Caco-2 (cell line): ENCODE measurements around the gene RPL23. TPM values are rescaled to one million over a fixed set of nuclear protein-coding genes. Genes with fewer than 3 reads are reported as not detected.

ENCODE experiments used
- BruUV-seq: library from RNA; stranded (reverse); fragments of 400-500 nt; replicated peaks from 2 replicates; lab custom pipeline; 2021; lab: Mats Ljungman, UMichigan
- CTCF ChIA-PET: fragments of 300-600 bp; sonication (Branson Sonifier 250); formaldehyde crosslinking; loops from one replicate; lab custom pipeline; 2022; ENCODE audit warnings: antibody characterized with exemption; lab: Charles Lee
- POLR2A ChIA-PET: fragments of 300-600 bp; sonication (Branson Sonifier 250); formaldehyde crosslinking; loops from one replicate; lab custom pipeline; 2022; ENCODE audit warnings: antibody characterized with exemption; lab: Charles Lee
- DNase-seq, 2 experiments: peaks; one replicate each; pipeline versions ENCODE4 v3.0.0 to v3.0.0-alpha.2; 2020 to 2022
- H3K27me3 ChIP-seq: replicated peaks from 2 replicates; pipeline ENCODE4 v1.6.0; 2011; ENCODE audit warnings: low read length; ENCODE audit not compliant: control insufficient read depth, insufficient read depth
- H3K36me3 ChIP-seq: 2 replicates; pipeline ENCODE4 v1.5.1; 2011; ENCODE audit warnings: low read length; ENCODE audit not compliant: control insufficient read depth, insufficient read depth
- H3K4me1 ChIP-seq: fragments of 250-450 bp; sonication (Bioruptor Pico); 2 replicates; pipeline ENCODE4 v1.5.1; 2020; ENCODE audit warnings: mild to moderate bottlenecking
- H3K4me3 ChIP-seq: 2 replicates; pipeline ENCODE4 v1.5.1; 2011; ENCODE audit warnings: low read depth, mild to moderate bottlenecking, control low read depth, low read length
- H3K9me3 ChIP-seq: fragments of 250-450 bp; sonication (Bioruptor Pico); 2 replicates; pipeline ENCODE4 v1.5.1; 2020; ENCODE audit warnings: mild to moderate bottlenecking, moderate library complexity
- H3K27ac Mint-ChIP-seq: one replicate; pipeline ENCODE4 v1.8.0; 2022; ENCODE audit warnings: mixed read lengths; ENCODE audit not compliant: unreplicated experiment
- H3K27me3 Mint-ChIP-seq: one replicate; pipeline ENCODE4 v1.8.0; 2022; ENCODE audit warnings: mixed read lengths; ENCODE audit not compliant: insufficient read depth, unreplicated experiment
- H3K36me3 Mint-ChIP-seq: one replicate; pipeline ENCODE4 v1.8.0; 2022; ENCODE audit warnings: mild to moderate bottlenecking, mixed read lengths; ENCODE audit not compliant: insufficient read depth, unreplicated experiment
- H3K4me1 Mint-ChIP-seq: one replicate; pipeline ENCODE4 v1.8.0; 2022; ENCODE audit warnings: low read depth, mixed read lengths; ENCODE audit not compliant: unreplicated experiment
- H3K4me3 Mint-ChIP-seq: one replicate; pipeline ENCODE4 v1.8.0; 2022; ENCODE audit warnings: mild to moderate bottlenecking, moderate library complexity, mixed read lengths; ENCODE audit not compliant: unreplicated experiment
- H3K9me3 Mint-ChIP-seq: one replicate; pipeline ENCODE4 v1.8.0; 2022; ENCODE audit warnings: mixed read lengths; ENCODE audit not compliant: unreplicated experiment
- CTCF ChIP-seq, 2 experiments: fragments of 200-600 bp in 1 of 2; IDR thresholded peaks; 1 replicate in 1 of 2; 2 replicates in 1 of 2; pipeline versions ENCODE4 v1.5.1 to v1.8.0; 2011 to 2022; ENCODE audit warnings: antibody characterized with exemption in 1 of 2, control low read depth in 1 of 2, inconsistent platforms in 1 of 2, low read depth in 1 of 2, low read length in 1 of 2, mild to moderate bottlenecking in 1 of 2, moderate library complexity in 1 of 2; ENCODE audit not compliant: insufficient read depth in 1 of 2, severe bottlenecking in 1 of 2, unreplicated experiment in 1 of 2
- intact Hi-C: fragments of 100-400 bp; cut with micrococcal nuclease; formaldehyde crosslinking; loops from one replicate; pipeline ENCODE4 v1.10.0; 2022; ENCODE audit not compliant: unreplicated experiment
- total RNA-seq: library from RNA; stranded (reverse); gene quantifications from 2 replicates; pipeline ENCODE4 v1.2.3, GENCODE V29; 2022

RPL23 gene
- total RNA-seq, 1 experiment from 2014 or later, result 2,216 TPM

- peak overlapping the region; percentile 72 for H3K27ac Mint-ChIP-seq
- H3K4me3 ChIP-seq, result no peak overlapping the region
- BruUV-seq, result no TSS peak
- CTCF ChIA-PET, result no interaction called here
- no peak overlapping the region for H3K4me3 Mint-ChIP-seq
- DNase-seq, result no peak
- H3K27me3 Mint-ChIP-seq, result no peaks in the 10 kb centered on the region
- no peak for TF ChIP-seq CTCF (IDR thresholded peaks at IDR 0.05; ENCODE audit: insufficient read depth in 1 of 2, low read depth in 1 of 2, low read length in 1 of 2, severe bottlenecking in 1 of 2, unreplicated experiment in 1 of 2)
- H3K4me1 Mint-ChIP-seq, result peaks cover 31% of the 10 kb centered on the region
- no peaks in the 10 kb centered on the region for H3K9me3 Mint-ChIP-seq
- H3K36me3 ChIP-seq, result peaks cover 8% of the 10 kb centered on the region
- POLR2A ChIA-PET, result no interaction called here
- intact Hi-C loops, result loop anchor here (5.0 kb wide), 2 partner anchors 48 to 93 kb away; partner anchors contain the start of gene FBXO47
- no peaks in the 10 kb centered on the region for H3K9me3 ChIP-seq
- H3K4me1 ChIP-seq, result peaks cover 75% of the 10 kb centered on the region
- no peaks in the 10 kb centered on the region for H3K27me3 ChIP-seq
- peaks cover 47% of the 10 kb centered on the region for H3K36me3 Mint-ChIP-seq
These were observed 21.2 kb upstream of the RPL23 start for GRCh38 chr17:38874505-38875400.

- no peak for DNase-seq
- peaks cover 68% of the 10 kb centered on the region for H3K4me1 ChIP-seq
- no peak overlapping the region for H3K4me3 ChIP-seq
- peaks cover 8% of the 10 kb centered on the region for H3K36me3 ChIP-seq
- no peaks in the 10 kb centered on the region for H3K27me3 Mint-ChIP-seq
- H3K9me3 Mint-ChIP-seq, result no peaks in the 10 kb centered on the region
- no peak overlapping the region for H3K4me3 Mint-ChIP-seq
- H3K27me3 ChIP-seq, result no peaks in the 10 kb centered on the region
- no peaks in the 10 kb centered on the region for H3K9me3 ChIP-seq
- ChIA-PET POLR2A (no interaction called here), CTCF (no interaction called here)
- peak overlapping the region; percentile 50 for H3K27ac Mint-ChIP-seq
- H3K36me3 Mint-ChIP-seq, result peaks cover 50% of the 10 kb centered on the region
- no TSS peak for BruUV-seq
- peaks cover 24% of the 10 kb centered on the region for H3K4me1 Mint-ChIP-seq
- intact Hi-C loops, result loop anchor here (5.0 kb wide), 2 partner anchors 48 to 93 kb away; partner anchors contain the start of gene FBXO47
- TF ChIP-seq CTCF (IDR thresholded peaks at IDR 0.05; ENCODE audit: insufficient read depth in 1 of 2, low read depth in 1 of 2, low read length in 1 of 2, severe bottlenecking in 1 of 2, unreplicated experiment in 1 of 2), result no peak
These were observed 20.3 kb upstream of the RPL23 start for GRCh38 chr17:38873640-38874380.

DNA sequence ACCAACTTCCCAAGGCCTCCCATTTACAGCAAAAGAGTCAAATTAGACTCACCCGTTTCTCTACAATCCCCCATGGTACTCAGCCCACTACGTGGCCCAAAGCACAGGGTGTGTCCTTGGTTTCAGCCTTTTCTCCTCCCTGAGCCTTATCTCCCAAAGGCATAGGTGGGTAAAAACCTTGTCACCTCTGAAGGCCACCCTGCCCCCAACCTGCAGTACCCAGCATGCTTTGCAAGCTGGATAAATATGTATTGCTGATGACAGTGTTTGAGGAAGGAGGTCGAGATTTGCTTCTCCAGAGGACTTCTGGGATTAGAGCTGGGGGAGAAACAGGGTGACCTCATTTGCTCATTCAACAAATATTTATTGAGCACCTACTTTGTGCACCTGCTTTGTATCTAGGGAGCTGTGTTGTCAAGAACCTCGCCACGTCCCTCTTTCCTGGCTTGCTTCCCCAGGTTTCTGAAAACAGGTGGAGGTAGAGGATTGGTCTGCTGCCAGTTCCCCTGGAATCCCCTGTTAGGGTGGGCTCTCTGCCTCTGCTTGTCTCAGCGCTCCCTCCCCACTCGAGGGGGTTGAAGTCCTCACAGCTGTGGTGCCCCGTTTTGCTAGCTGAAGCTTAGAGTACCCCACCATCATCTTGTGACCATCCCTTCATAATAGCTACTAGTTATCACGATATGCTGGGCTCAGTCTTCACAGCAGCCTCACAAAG lies 19.3 kb upstream of the RPL23 start:
- peaks cover 50% of the 10 kb centered on the region for H3K36me3 Mint-ChIP-seq
- H3K27me3 Mint-ChIP-seq, result no peaks in the 10 kb centered on the region
- H3K9me3 ChIP-seq, result no peaks in the 10 kb centered on the region
- H3K4me3 ChIP-seq, result no peak overlapping the region
- H3K9me3 Mint-ChIP-seq, result no peaks in the 10 kb centered on the region
- TF ChIP-seq CTCF (IDR thresholded peaks at IDR 0.05; ENCODE audit: insufficient read depth in 1 of 2, low read depth in 1 of 2, low read length in 1 of 2, severe bottlenecking in 1 of 2, unreplicated experiment in 1 of 2), result no peak
- peaks cover 58% of the 10 kb centered on the region for H3K4me1 ChIP-seq
- H3K4me1 Mint-ChIP-seq, result peaks cover 14% of the 10 kb centered on the region
- peak in 1 of 2 experiments; percentile 34 for DNase-seq
- H3K27me3 ChIP-seq, result no peaks in the 10 kb centered on the region
- peaks cover 5% of the 10 kb centered on the region for H3K36me3 ChIP-seq
- BruUV-seq, result no TSS peak
- CTCF ChIA-PET, result no interaction called here
- peak overlapping the region; percentile 50 for H3K27ac Mint-ChIP-seq
- POLR2A ChIA-PET, result no interaction called here
- peak overlapping the region; percentile 86 for H3K4me3 Mint-ChIP-seq
- intact Hi-C loops, result loop anchor here (5.0 kb wide), 2 partner anchors 49 to 94 kb away; partner anchors contain the start of gene FBXO47
